Common myeloid progenitor, CD34-positive (primary cell): Measurements from ENCODE around the gene FKBP5.

Experiments
- CTCF ChIA-PET: fragments of 350-600 bp; sonication (Branson Sonifier 250); formaldehyde crosslinking; loops from one replicate; lab custom pipeline; 2021; ENCODE audit warnings: antibody characterized with exemption; lab: Charles Lee
- POLR2A ChIA-PET: fragments of 350-600 bp; sonication (Branson Sonifier 250); formaldehyde crosslinking; loops from one replicate; lab custom pipeline; 2021; ENCODE audit warnings: antibody characterized with exemption; lab: Charles Lee
- DNase-seq, 3 donors: peaks; one replicate each; pipeline versions ENCODE4 v3.0.0 to v3.0.0-alpha.2; 2013
- H3K27ac ChIP-seq, 2 experiments: 1 replicate in 1 of 2; 2 replicates in 1 of 2; pipeline ENCODE4 v1.7.0; 2013; ENCODE audit warnings: inconsistent platforms in 2 of 2, low read length in 2 of 2, mild to moderate bottlenecking in 2 of 2, low read depth in 1 of 2, moderate library complexity in 1 of 2; ENCODE audit not compliant: severe bottlenecking in 2 of 2, insufficient read depth in 1 of 2, poor library complexity in 1 of 2
- H3K27me3 ChIP-seq, 5 experiments: replicated peaks in 2 of 5; 1 replicate in 3 of 5; 2 replicates in 2 of 5; pipeline versions ENCODE4 v1.6.1 to v1.7.0; 2013; ENCODE audit warnings: low read length in 4 of 5, mild to moderate bottlenecking in 2 of 5, moderate library complexity in 2 of 5, inconsistent platforms in 1 of 5; ENCODE audit not compliant: insufficient read depth in 5 of 5, control insufficient read depth in 4 of 5
- H3K36me3 ChIP-seq, 4 experiments: 1 replicate in 2 of 4; 2 replicates in 2 of 4; pipeline versions ENCODE4 v1.6.1 to v1.7.0; 2013; ENCODE audit warnings: low read length in 3 of 4, control low read depth in 1 of 4, mild to moderate bottlenecking in 1 of 4; ENCODE audit not compliant: control insufficient read depth in 4 of 4, insufficient read depth in 4 of 4
- H3K4me1 ChIP-seq, 4 experiments: 1 replicate in 3 of 4; 2 replicates in 1 of 4; pipeline versions ENCODE4 v1.6.1 to v1.7.1; 2013; ENCODE audit warnings: low read length in 3 of 4, mild to moderate bottlenecking in 3 of 4, control low read depth in 1 of 4, inconsistent platforms in 1 of 4, moderate library complexity in 1 of 4; ENCODE audit not compliant: control insufficient read depth in 4 of 4, insufficient read depth in 4 of 4; ENCODE audit errors: control extremely low read depth in 1 of 4
- H3K4me3 ChIP-seq, 7 experiments: 1 replicate in 4 of 7; 2 replicates in 3 of 7; pipeline versions ENCODE4 v1.5.1 to v1.7.0; 2013; ENCODE audit warnings: mild to moderate bottlenecking in 7 of 7, low read length in 6 of 7, moderate library complexity in 6 of 7, inconsistent platforms in 2 of 7, low read depth in 2 of 7, control low read depth in 1 of 7; ENCODE audit not compliant: insufficient read depth in 4 of 7, control insufficient read depth in 1 of 7; ENCODE audit errors: extremely low read depth in 1 of 7
- H3K9me3 ChIP-seq, 5 experiments: 1 replicate in 4 of 5; 2 replicates in 1 of 5; pipeline versions ENCODE4 v1.6.1 to v1.7.1; 2013; ENCODE audit warnings: low read length in 4 of 5, mild to moderate bottlenecking in 2 of 5, inconsistent platforms in 1 of 5, low read depth in 1 of 5, moderate library complexity in 1 of 5; ENCODE audit not compliant: control insufficient read depth in 4 of 5, insufficient read depth in 2 of 5; ENCODE audit errors: control extremely low read depth in 1 of 5
- WGBS: methylation state at CpG from one replicate; pipeline ENCODE4 v1.1.5; 2013; ENCODE audit not compliant: insufficient coverage; 5-methylcytosine and 5-hydroxymethylcytosine counted together

FKBP5 gene

GRCh38 chr6:35642471-35643161, 46.1 kb downstream of the FKBP5 start:
- WGBS, result 100% methylated on average over 1 of the region's 1 CpG
- Histone ChIP-seq H3K27me3 (no peaks in the 10 kb centered on the region), H3K27ac (no peak overlapping the region), H3K4me1 (peaks cover 0 to 4% (median 1%) of the 10 kb centered on the region in 4 experiments), H3K9me3 (no peaks in the 10 kb centered on the region), H3K4me3 (no peak overlapping the region), H3K36me3 (peaks cover 3 to 65% (median 27%) of the 10 kb centered on the region in 4 experiments)
- DNase-seq, result peak in 2 of 3 donors; percentile 14 to 30
- ChIA-PET POLR2A (interaction anchor here (0.6 kb wide), 2 partner anchors 20 to 720 kb away, joined by 3 read pairs; no protein-coding TSS in a partner anchor), CTCF (interaction anchor here (0.8 to 10.7 kb wide), 15 partner anchors 8 to 156 kb away, joined by 3 to 65 read pairs (median 3); partner anchors contain the start of gene ARMC12)

- POLR2A ChIA-PET, result no interaction called here
- Histone ChIP-seq H3K4me1 (no peaks in the 10 kb centered on the region), H3K4me3 (no peak overlapping the region), H3K9me3 (no peaks in the 10 kb centered on the region), H3K27ac (no peak overlapping the region), H3K36me3 (peaks cover 6 to 76% (median 32%) of the 10 kb centered on the region in 4 experiments), H3K27me3 (no peaks in the 10 kb centered on the region)
- CTCF ChIA-PET, result interaction anchor here (10.7 kb wide), 1 partner anchor 97 kb away, joined by 65 read pairs; the partner anchor contains the start of gene ARMC12
- DNase-seq, result no peak
- 100% methylated on average over 4 of the region's 6 CpGs for WGBS
These were observed 48.6 kb downstream of the FKBP5 start for GRCh38 chr6:35640017-35640664.

- Histone ChIP-seq H3K4me3 (no peak overlapping the region), H3K36me3 (peaks cover 7 to 73% (median 37%) of the 10 kb centered on the region in 4 experiments)
- CTCF ChIA-PET, result interaction anchor here (0.8 to 10.7 kb wide), 7 partner anchors 10 to 99 kb away, joined by 3 to 65 read pairs (median 3); partner anchors contain the start of gene ARMC12
These were observed 50.0 kb downstream of the FKBP5 start for GRCh38 chr6:35638679-35639078.

GRCh38 chr6:35637911-35638310, 50.8 kb downstream of the FKBP5 start:
- no peaks in the 10 kb centered on the region for H3K27me3 ChIP-seq
- H3K9me3 ChIP-seq, result no peaks in the 10 kb centered on the region
- ChIA-PET POLR2A (no interaction called here), CTCF (interaction anchor here (0.8 to 10.7 kb wide), 8 partner anchors 9 to 121 kb away, joined by 3 to 65 read pairs (median 3); partner anchors contain the start of gene ARMC12)
- no peak for DNase-seq
- H3K4me3 ChIP-seq, result no peak overlapping the region
- 100% methylated on average over 1 of the region's 1 CpG for WGBS
- no peak overlapping the region for H3K27ac ChIP-seq
- H3K36me3 ChIP-seq, result peaks cover 7 to 70% (median 41%) of the 10 kb centered on the region in 4 experiments
- H3K4me1 ChIP-seq, result no peaks in the 10 kb centered on the region

More at GRCh38 chr6:35638679-35639078, 50.0 kb downstream of the FKBP5 start:
- no peaks in the 10 kb centered on the region for H3K4me1 ChIP-seq
- 93% methylated on average over 2 of the region's 3 CpGs for WGBS
- no peak overlapping the region for H3K27ac ChIP-seq
- H3K27me3 ChIP-seq, result no peaks in the 10 kb centered on the region
- POLR2A ChIA-PET, result no interaction called here
- DNase-seq, result no peak
- no peaks in the 10 kb centered on the region for H3K9me3 ChIP-seq

- POLR2A ChIA-PET, result no interaction called here
- no peak for DNase-seq
- WGBS, result no CpG with 5 or more reads among the region's 4 CpGs
- H3K27ac ChIP-seq, result no peak overlapping the region
- H3K4me3 ChIP-seq, result no peak overlapping the region
- no peaks in the 10 kb centered on the region for H3K9me3 ChIP-seq
- H3K36me3 ChIP-seq, result peaks cover 9 to 64% (median 37%) of the 10 kb centered on the region in 4 experiments
- CTCF ChIA-PET, result interaction anchor here (3.3 kb wide), 1 partner anchor 12 kb away, joined by 10 read pairs; no protein-coding TSS in a partner anchor
- no peaks in the 10 kb centered on the region for H3K4me1 ChIP-seq
- no peaks in the 10 kb centered on the region for H3K27me3 ChIP-seq
These were observed 52.8 kb downstream of the FKBP5 start for GRCh38 chr6:35635601-35636597.

GRCh38 chr6:35634316-35634715, 54.4 kb downstream of the FKBP5 start:
- H3K36me3 ChIP-seq, result peaks cover 8 to 62% (median 37%) of the 10 kb centered on the region in 4 experiments
- H3K9me3 ChIP-seq, result no peaks in the 10 kb centered on the region
- H3K4me3 ChIP-seq, result no peak overlapping the region
- H3K27ac ChIP-seq, result no peak overlapping the region
- no peak for DNase-seq
- CTCF ChIA-PET, result interaction anchor here (0.7 to 2.7 kb wide), 4 partner anchors 8 to 102 kb away, joined by 3 to 10 read pairs (median 4); partner anchors contain the start of gene ARMC12
- POLR2A ChIA-PET, result no interaction called here
- WGBS, result no CpG with 5 or more reads among the region's 2 CpGs
- no peaks in the 10 kb centered on the region for H3K27me3 ChIP-seq
- no peaks in the 10 kb centered on the region for H3K4me1 ChIP-seq
